ENCODE results near the gene RASGRF2. TPM values are rescaled to one million over a fixed set of nuclear protein-coding genes. Genes with fewer than 3 reads are reported as not detected.

RASGRF2 gene
- total and polyA plus RNA-seq, 2 of the 13 experiments (the other 11 are each of a cell fraction or from before 2014, with no cell fraction given), result 23.6 to 29.0 TPM

GRCh38 chr5:81249240-81249639, 289.1 kb downstream of the RASGRF2 start:
- no peak for FAIRE-seq
- Histone ChIP-seq H3K9ac (ENCODE audit: insufficient read depth, low read depth, low read length) (no peak overlapping the region), H3K4me1 (ENCODE audit: insufficient read depth, low read length) (no peaks in the 10 kb centered on the region), H3K4me3 (replicated peaks in 1 of 3; ENCODE audit: insufficient read depth in 1 of 3, low read depth in 2 of 3, low read length in 3 of 3) (no peak overlapping the region), H3K4me2 (ENCODE audit: low read depth, low read length) (no peak overlapping the region), H3K36me3 (replicated peaks in 1 of 2; ENCODE audit: control insufficient read depth in 1 of 2, insufficient read depth in 2 of 2, low read length in 2 of 2) (peaks cover 0 to 9% of the 10 kb centered on the region in 2 experiments; a peak in 1 of 5 replicates), H3K79me2 (ENCODE audit: insufficient read depth, low read length) (no peaks in the 10 kb centered on the region), H3K9me3 (ENCODE audit: low read length) (no peaks in the 10 kb centered on the region), H4K20me1 (ENCODE audit: insufficient read depth, low read length) (no peaks in the 10 kb centered on the region), H3K27ac (ENCODE audit: extremely low read length, insufficient read depth, low read length) (no peak overlapping the region), H2AFZ (ENCODE audit: low read length) (no peak overlapping the region), H3K27me3 (ENCODE audit: control insufficient read depth in 1 of 2, insufficient read depth in 2 of 2, low read length in 2 of 2) (no peaks in the 10 kb centered on the region)
- DNase-seq (ENCODE audit: low spot score), result no peak
- ChIA-PET POLR2A (no interaction called here), CTCF (ENCODE audit: low intra/inter-chr PET ratio, low total read pairs) (no interaction called here)
- intact Hi-C loops (cut with micrococcal nuclease; ENCODE audit: unreplicated experiment) (no loop called here), in situ Hi-C loops (cut with HindIII; ENCODE audit: extremely low pct_ligation_motif_present, low pct_unique_long_range_greater_than_20kb) (no loop called here)
- BruUV-seq (replicated peaks), result no TSS peak
- no peak for ATAC-seq
- 92% methylated on average over 4 of the region's 4 CpGs for WGBS (ENCODE audit: low lambda C conversion rate)
- TF ChIP-seq ZKSCAN8 (CRISPR knock-in tag; IDR thresholded peaks at IDR 0.05; ENCODE audit: borderline replicate concordance) (no peak), USF2 (IDR thresholded peaks at IDR 0.05; ENCODE audit: low read depth, low read length) (no peak), USF2 (CRISPR knock-in tag; IDR thresholded peaks at IDR 0.05; ENCODE audit: borderline replicate concordance) (no peak), ZNF782 (CRISPR knock-in tag; IDR thresholded peaks at IDR 0.05; ENCODE audit: borderline replicate concordance) (no peak), ZNF691 (CRISPR knock-in tag; IDR thresholded peaks at IDR 0.05; ENCODE audit: borderline replicate concordance, low read depth) (no peak), ZNF430 (CRISPR knock-in tag; IDR thresholded peaks at IDR 0.05) (no peak), KDM6A (CRISPR knock-in tag; IDR thresholded peaks at IDR 0.05; ENCODE audit: low read depth) (no peak)
- TF ChIP-seq, protein P1, sequence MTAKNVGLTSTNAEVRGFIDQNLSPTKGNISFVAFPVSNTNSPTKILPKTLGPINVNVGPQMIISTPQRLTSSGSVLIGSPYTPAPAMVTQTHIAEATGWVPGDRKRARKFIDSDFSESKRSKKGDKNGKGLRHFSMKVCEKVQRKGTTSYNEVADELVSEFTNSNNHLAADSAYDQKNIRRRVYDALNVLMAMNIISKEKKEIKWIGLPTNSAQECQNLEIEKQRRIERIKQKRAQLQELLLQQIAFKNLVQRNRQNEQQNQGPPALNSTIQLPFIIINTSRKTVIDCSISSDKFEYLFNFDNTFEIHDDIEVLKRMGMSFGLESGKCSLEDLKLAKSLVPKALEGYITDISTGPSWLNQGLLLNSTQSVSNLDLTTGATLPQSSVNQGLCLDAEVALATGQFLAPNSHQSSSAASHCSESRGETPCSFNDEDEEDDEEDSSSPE (CRISPR knock-in tag; IDR thresholded peaks at IDR 0.05), result no peak
- TF ChIP-seq, protein P2, sequence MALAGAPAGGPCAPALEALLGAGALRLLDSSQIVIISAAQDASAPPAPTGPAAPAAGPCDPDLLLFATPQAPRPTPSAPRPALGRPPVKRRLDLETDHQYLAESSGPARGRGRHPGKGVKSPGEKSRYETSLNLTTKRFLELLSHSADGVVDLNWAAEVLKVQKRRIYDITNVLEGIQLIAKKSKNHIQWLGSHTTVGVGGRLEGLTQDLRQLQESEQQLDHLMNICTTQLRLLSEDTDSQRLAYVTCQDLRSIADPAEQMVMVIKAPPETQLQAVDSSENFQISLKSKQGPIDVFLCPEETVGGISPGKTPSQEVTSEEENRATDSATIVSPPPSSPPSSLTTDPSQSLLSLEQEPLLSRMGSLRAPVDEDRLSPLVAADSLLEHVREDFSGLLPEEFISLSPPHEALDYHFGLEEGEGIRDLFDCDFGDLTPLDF (CRISPR knock-in tag; IDR thresholded peaks at IDR 0.05), result no peak

All from HepG2 (cell line).